ENCODE measurements around the gene EME1. TPM values are rescaled to one million over a fixed set of nuclear protein-coding genes. Genes with fewer than 3 reads are reported as not detected.

Gene EME1
- polyA plus RNA-seq, 1 donor: 3.5 TPM

- no peak for DNase-seq
- Histone ChIP-seq H3K4me1 (ENCODE audit: control insufficient read depth, insufficient read depth, low read length) (no peaks in the 10 kb centered on the region), H3K36me3 (ENCODE audit: control insufficient read depth, insufficient read depth, low read length) (peaks cover 46% of the 10 kb centered on the region), H3K9me3 (ENCODE audit: control insufficient read depth, low read depth, low read length) (no peaks in the 10 kb centered on the region), H3K4me3 (ENCODE audit: low read length) (no peak overlapping the region), H3K27ac (ENCODE audit: low read length) (no peak overlapping the region), H3K27me3 (ENCODE audit: control insufficient read depth, insufficient read depth, low read length) (no peaks in the 10 kb centered on the region)
- WGBS (ENCODE audit: insufficient coverage, low lambda C conversion rate): no CpG with 5 or more reads among the region's 6 CpGs
Observed at GRCh38 chr17:50379351-50380132, 6.5 kb downstream of the EME1 start.

- peaks cover 56% of the 10 kb centered on the region for H3K36me3 ChIP-seq (ENCODE audit: control insufficient read depth, insufficient read depth, low read length)
- H3K4me3 ChIP-seq (ENCODE audit: low read length): no peak overlapping the region
- H3K4me1 ChIP-seq (ENCODE audit: control insufficient read depth, insufficient read depth, low read length): no peaks in the 10 kb centered on the region
- WGBS (ENCODE audit: insufficient coverage, low lambda C conversion rate): no CpG with 5 or more reads among the region's 13 CpGs
- no peaks in the 10 kb centered on the region for H3K9me3 ChIP-seq (ENCODE audit: control insufficient read depth, low read depth, low read length)
- no peaks in the 10 kb centered on the region for H3K27me3 ChIP-seq (ENCODE audit: control insufficient read depth, insufficient read depth, low read length)
- no peak for DNase-seq
- no peak overlapping the region for H3K27ac ChIP-seq (ENCODE audit: low read length)
Observed at GRCh38 chr17:50380369-50381259, 7.6 kb downstream of the EME1 start.

GRCh38 chr17:50381260-50381815 lies 8.3 kb downstream of the EME1 start:
- no peak for DNase-seq
- H3K36me3 ChIP-seq (ENCODE audit: control insufficient read depth, insufficient read depth, low read length): peaks cover 64% of the 10 kb centered on the region
- no peak overlapping the region for H3K27ac ChIP-seq (ENCODE audit: low read length)
- no peaks in the 10 kb centered on the region for H3K9me3 ChIP-seq (ENCODE audit: control insufficient read depth, low read depth, low read length)
- no CpG with 5 or more reads among the region's 7 CpGs for WGBS (ENCODE audit: insufficient coverage, low lambda C conversion rate)
- no peak overlapping the region for H3K4me3 ChIP-seq (ENCODE audit: low read length)
- no peaks in the 10 kb centered on the region for H3K27me3 ChIP-seq (ENCODE audit: control insufficient read depth, insufficient read depth, low read length)
- H3K4me1 ChIP-seq (ENCODE audit: control insufficient read depth, insufficient read depth, low read length): no peaks in the 10 kb centered on the region

- Histone ChIP-seq H3K4me1 (ENCODE audit: control insufficient read depth, insufficient read depth, low read length) (no peaks in the 10 kb centered on the region), H3K27ac (ENCODE audit: low read length) (no peak overlapping the region), H3K9me3 (ENCODE audit: control insufficient read depth, low read depth, low read length) (no peaks in the 10 kb centered on the region), H3K4me3 (ENCODE audit: low read length) (no peak overlapping the region), H3K27me3 (ENCODE audit: control insufficient read depth, insufficient read depth, low read length) (no peaks in the 10 kb centered on the region), H3K36me3 (ENCODE audit: control insufficient read depth, insufficient read depth, low read length) (peaks cover 69% of the 10 kb centered on the region)
- no peak for DNase-seq
- no CpG with 5 or more reads among the region's 3 CpGs for WGBS (ENCODE audit: insufficient coverage, low lambda C conversion rate)
Observed at GRCh38 chr17:50381920-50382319, 8.9 kb downstream of the EME1 start.

- peaks cover 79% of the 10 kb centered on the region for H3K36me3 ChIP-seq (ENCODE audit: control insufficient read depth, insufficient read depth, low read length)
Observed at GRCh38 chr17:50382931-50383330, 9.9 kb downstream of the EME1 start.

GRCh38 chr17:50386510-50386909 lies 13.5 kb downstream of the EME1 start:
- Histone ChIP-seq H3K27me3 (ENCODE audit: control insufficient read depth, insufficient read depth, low read length) (no peaks in the 10 kb centered on the region), H3K4me3 (ENCODE audit: low read length) (no peak overlapping the region), H3K9me3 (ENCODE audit: control insufficient read depth, low read depth, low read length) (no peaks in the 10 kb centered on the region), H3K4me1 (ENCODE audit: control insufficient read depth, insufficient read depth, low read length) (no peaks in the 10 kb centered on the region), H3K27ac (ENCODE audit: low read length) (no peak overlapping the region), H3K36me3 (ENCODE audit: control insufficient read depth, insufficient read depth, low read length) (peaks cover 94% of the 10 kb centered on the region)
- DNase-seq: no peak
- WGBS (ENCODE audit: insufficient coverage, low lambda C conversion rate): no CpG with 5 or more reads among the region's 3 CpGs

More at GRCh38 chr17:50382931-50383330, 9.9 kb downstream of the EME1 start:
- no CpG with 5 or more reads among the region's 12 CpGs for WGBS (ENCODE audit: insufficient coverage, low lambda C conversion rate)
- H3K27me3 ChIP-seq (ENCODE audit: control insufficient read depth, insufficient read depth, low read length): no peaks in the 10 kb centered on the region
- no peaks in the 10 kb centered on the region for H3K4me1 ChIP-seq (ENCODE audit: control insufficient read depth, insufficient read depth, low read length)
- no peak overlapping the region for H3K4me3 ChIP-seq (ENCODE audit: low read length)
- DNase-seq: no peak
- no peak overlapping the region for H3K27ac ChIP-seq (ENCODE audit: low read length)
- no peaks in the 10 kb centered on the region for H3K9me3 ChIP-seq (ENCODE audit: control insufficient read depth, low read depth, low read length)

GRCh38 chr17:50388728-50389127 lies 15.7 kb downstream of the EME1 start:
- WGBS (ENCODE audit: insufficient coverage, low lambda C conversion rate): no CpG with 5 or more reads among the region's 3 CpGs
- H3K27me3 ChIP-seq (ENCODE audit: control insufficient read depth, insufficient read depth, low read length): no peaks in the 10 kb centered on the region
- H3K4me1 ChIP-seq (ENCODE audit: control insufficient read depth, insufficient read depth, low read length): no peaks in the 10 kb centered on the region
- no peaks in the 10 kb centered on the region for H3K9me3 ChIP-seq (ENCODE audit: control insufficient read depth, low read depth, low read length)
- DNase-seq: no peak
- H3K36me3 ChIP-seq (ENCODE audit: control insufficient read depth, insufficient read depth, low read length): peaks cover 95% of the 10 kb centered on the region
- H3K27ac ChIP-seq (ENCODE audit: low read length): no peak overlapping the region
- no peak overlapping the region for H3K4me3 ChIP-seq (ENCODE audit: low read length)

- Histone ChIP-seq H3K4me3 (ENCODE audit: low read length) (no peak overlapping the region), H3K27ac (ENCODE audit: low read length) (no peak overlapping the region), H3K27me3 (ENCODE audit: control insufficient read depth, insufficient read depth, low read length) (no peaks in the 10 kb centered on the region), H3K4me1 (ENCODE audit: control insufficient read depth, insufficient read depth, low read length) (no peaks in the 10 kb centered on the region), H3K9me3 (ENCODE audit: control insufficient read depth, low read depth, low read length) (no peaks in the 10 kb centered on the region), H3K36me3 (ENCODE audit: control insufficient read depth, insufficient read depth, low read length) (peaks cover 95% of the 10 kb centered on the region)
- no peak for DNase-seq
- 100% methylated on average over 2 of the region's 6 CpGs for WGBS (ENCODE audit: insufficient coverage, low lambda C conversion rate)
Observed at GRCh38 chr17:50389534-50389933, 16.5 kb downstream of the EME1 start.

- Histone ChIP-seq H3K36me3 (ENCODE audit: control insufficient read depth, insufficient read depth, low read length) (peaks cover 70% of the 10 kb centered on the region), H3K9me3 (ENCODE audit: control insufficient read depth, low read depth, low read length) (peaks cover 2% of the 10 kb centered on the region), H3K27me3 (ENCODE audit: control insufficient read depth, insufficient read depth, low read length) (no peaks in the 10 kb centered on the region), H3K27ac (ENCODE audit: low read length) (no peak overlapping the region), H3K4me3 (ENCODE audit: low read length) (no peak overlapping the region), H3K4me1 (ENCODE audit: control insufficient read depth, insufficient read depth, low read length) (no peaks in the 10 kb centered on the region)
- 100% methylated on average over 1 of the region's 6 CpGs for WGBS (ENCODE audit: insufficient coverage, low lambda C conversion rate)
- DNase-seq: no peak
Observed at GRCh38 chr17:50392621-50393020, 19.6 kb downstream of the EME1 start.

- H3K27ac ChIP-seq (ENCODE audit: low read length): no peak overlapping the region
- H3K4me3 ChIP-seq (ENCODE audit: low read length): no peak overlapping the region
- H3K27me3 ChIP-seq (ENCODE audit: control insufficient read depth, insufficient read depth, low read length): no peaks in the 10 kb centered on the region
- DNase-seq: no peak
- no peaks in the 10 kb centered on the region for H3K4me1 ChIP-seq (ENCODE audit: control insufficient read depth, insufficient read depth, low read length)
- peaks cover 60% of the 10 kb centered on the region for H3K36me3 ChIP-seq (ENCODE audit: control insufficient read depth, insufficient read depth, low read length)
- H3K9me3 ChIP-seq (ENCODE audit: control insufficient read depth, low read depth, low read length): peaks cover 2% of the 10 kb centered on the region
- no CpG with 5 or more reads among the region's 5 CpGs for WGBS (ENCODE audit: insufficient coverage, low lambda C conversion rate)
Observed at GRCh38 chr17:50393700-50394099, 20.7 kb downstream of the EME1 start.

All from large intestine (tissue), 3 donors.